DOHH2 (cell line): ENCODE data around the gene CCDC122.

ENCODE experiments used
- H3F3A ChIP-seq: fragments of 200-600 bp; sonication (generic), shearing (Covaris generic); 2 replicates; pipeline ENCODE4 v1.6.0; 2016; ENCODE audit warnings: antibody characterized with exemption, mild to moderate bottlenecking; ENCODE audit not compliant: control insufficient read depth, insufficient read depth
- H3K27ac ChIP-seq: fragments of 200-600 bp; sonication (generic); 2 replicates; pipeline ENCODE4 v1.5.1; 2014; ENCODE audit warnings: low read depth, mild to moderate bottlenecking, low read length, moderate library complexity
- H3K27me3 ChIP-seq: fragments of 200-600 bp; sonication (generic); 2 replicates; pipeline ENCODE4 v1.6.1; 2014; ENCODE audit warnings: mild to moderate bottlenecking, low read length, mixed read lengths; ENCODE audit not compliant: control insufficient read depth
- H3K36me3 ChIP-seq: fragments of 200-600 bp; sonication (generic); 2 replicates; pipeline ENCODE4 v1.6.1; 2014; ENCODE audit warnings: mild to moderate bottlenecking, low read length, moderate library complexity, mixed read lengths; ENCODE audit not compliant: control insufficient read depth
- H3K4me1 ChIP-seq: fragments of 200-600 bp; sonication (generic); 2 replicates; pipeline ENCODE4 v1.6.1; 2014; ENCODE audit warnings: mild to moderate bottlenecking, low read length, mixed read lengths; ENCODE audit not compliant: control insufficient read depth
- H3K4me2 ChIP-seq: fragments of 200-600 bp; sonication (generic); 2 replicates; pipeline ENCODE4 v1.6.0; 2014; ENCODE audit warnings: mild to moderate bottlenecking, low read length, moderate library complexity
- H3K4me3 ChIP-seq: fragments of 200-600 bp; sonication (generic); 2 replicates; pipeline ENCODE4 v1.5.1; 2014; ENCODE audit warnings: mild to moderate bottlenecking, low read length, mixed read lengths
- H3K79me2 ChIP-seq: fragments of 200-600 bp; sonication (generic); 2 replicates; pipeline ENCODE4 v1.6.1; 2014; ENCODE audit warnings: mild to moderate bottlenecking, low read length, mixed read lengths; ENCODE audit not compliant: control insufficient read depth
- H3K9me2 ChIP-seq: fragments of 200-600 bp; sonication (generic); replicated peaks from 2 replicates; pipeline ENCODE4 v1.6.1; 2014; ENCODE audit warnings: mild to moderate bottlenecking, low read length, mixed read lengths; ENCODE audit not compliant: control insufficient read depth
- H3K9me3 ChIP-seq: fragments of 200-600 bp; sonication (generic); 2 replicates; pipeline ENCODE4 v1.6.1; 2014; ENCODE audit warnings: antibody characterized with exemption, low read length, mixed read lengths; ENCODE audit not compliant: control insufficient read depth, insufficient read depth
- H4K20me1 ChIP-seq: fragments of 200-600 bp; sonication (generic); 2 replicates; pipeline ENCODE4 v1.6.0; 2014; ENCODE audit warnings: low read depth, mild to moderate bottlenecking, antibody characterized with exemption, low read length, moderate library complexity; ENCODE audit not compliant: control insufficient read depth, insufficient read depth
- CTCF ChIP-seq: fragments of 200-600 bp; sonication (generic); IDR thresholded peaks from one replicate; pipeline ENCODE4 v1.5.1; 2014; ENCODE audit warnings: antibody characterized with exemption, mild to moderate bottlenecking, low read depth, low read length; ENCODE audit not compliant: poor library complexity, severe bottlenecking
- EZH2phosphoT487 ChIP-seq: fragments of 200-600 bp; sonication (generic); IDR thresholded peaks from 2 replicates; pipeline ENCODE4 v1.6.1; 2017; ENCODE audit warnings: borderline replicate concordance, mild to moderate bottlenecking, antibody characterized with exemption, low read length, moderate library complexity, mixed read lengths

The CCDC122 gene

GRCh38 chr13:43911278-43911677, 31.7 kb upstream of the CCDC122 start:
- no peak overlapping the region for H3K4me3 ChIP-seq
- H3K9me2 ChIP-seq, result no peaks in the 10 kb centered on the region
- no peaks in the 10 kb centered on the region for H3K9me3 ChIP-seq
- H3K4me2 ChIP-seq, result peak overlapping the region; percentile 11; the same call in 1 of the 2 replicates
- no peaks in the 10 kb centered on the region for H3K79me2 ChIP-seq
- peaks cover 17% of the 10 kb centered on the region for H3K4me1 ChIP-seq
- H3K27me3 ChIP-seq, result no peaks in the 10 kb centered on the region
- H4K20me1 ChIP-seq, result no peaks in the 10 kb centered on the region
- no peak overlapping the region for H3K27ac ChIP-seq
- TF ChIP-seq EZH2phosphoT487 (no peak), CTCF (no peak)
- H3K36me3 ChIP-seq, result no peaks in the 10 kb centered on the region
- no peaks in the 10 kb centered on the region for H3F3A ChIP-seq

GRCh38 chr13:43910856-43911255, 31.3 kb upstream of the CCDC122 start:
- Histone ChIP-seq H3F3A (no peaks in the 10 kb centered on the region), H3K4me2 (no peak overlapping the region), H3K4me3 (no peak overlapping the region), H3K27me3 (no peaks in the 10 kb centered on the region), H3K36me3 (no peaks in the 10 kb centered on the region), H3K9me2 (no peaks in the 10 kb centered on the region), H3K79me2 (no peaks in the 10 kb centered on the region), H3K27ac (no peak overlapping the region), H3K4me1 (peaks cover 17% of the 10 kb centered on the region), H4K20me1 (no peaks in the 10 kb centered on the region), H3K9me3 (no peaks in the 10 kb centered on the region)
- TF ChIP-seq EZH2phosphoT487 (no peak), CTCF (no peak)

GRCh38 chr13:43908156-43909126, 28.9 kb upstream of the CCDC122 start:
- H3K79me2 ChIP-seq, result no peaks in the 10 kb centered on the region
- H3K36me3 ChIP-seq, result no peaks in the 10 kb centered on the region
- no peaks in the 10 kb centered on the region for H3K9me2 ChIP-seq
- no peaks in the 10 kb centered on the region for H3F3A ChIP-seq
- no peak overlapping the region for H3K27ac ChIP-seq
- no peaks in the 10 kb centered on the region for H3K9me3 ChIP-seq
- TF ChIP-seq EZH2phosphoT487 (no peak), CTCF (peak; percentile 64)
- no peak overlapping the region for H3K4me3 ChIP-seq
- peaks cover 21% of the 10 kb centered on the region for H3K4me1 ChIP-seq
- no peaks in the 10 kb centered on the region for H3K27me3 ChIP-seq
- no peaks in the 10 kb centered on the region for H4K20me1 ChIP-seq
- H3K4me2 ChIP-seq, result no peak overlapping the region
